Thymus (tissue), 11 donors: ENCODE data around the gene TBC1D14. TPM values are rescaled to one million over a fixed set of nuclear protein-coding genes. Genes with fewer than 3 reads are reported as not detected.

Experiments used
- DNase-seq, 9 donors: peaks; one replicate each; pipeline ENCODE4 v3.0.0-alpha.2; 2013; ENCODE audit warnings: low spot score in 9 of 9, low read depth in 6 of 9, missing footprints in 1 of 9
- H3K27ac ChIP-seq, 2 donors: one replicate each; pipeline ENCODE4 v1.5.1; 2013; ENCODE audit warnings: control low read depth in 1 of 2, low read depth in 1 of 2, low read length in 1 of 2, mild to moderate bottlenecking in 1 of 2, moderate library complexity in 1 of 2
- H3K27me3 ChIP-seq, 2 donors: one replicate each; pipeline ENCODE4 v1.5.1; 2013; ENCODE audit warnings: low read length in 1 of 2; ENCODE audit not compliant: control insufficient read depth in 2 of 2, insufficient read depth in 1 of 2
- H3K36me3 ChIP-seq, 2 donors: one replicate each; pipeline ENCODE4 v1.5.1; 2013; ENCODE audit warnings: low read length in 1 of 2, mild to moderate bottlenecking in 1 of 2, moderate library complexity in 1 of 2; ENCODE audit not compliant: control insufficient read depth in 2 of 2, insufficient read depth in 2 of 2
- H3K4me1 ChIP-seq, 2 donors: one replicate each; pipeline ENCODE4 v1.5.1; 2013; ENCODE audit warnings: low read length in 2 of 2; ENCODE audit not compliant: control insufficient read depth in 2 of 2, insufficient read depth in 2 of 2
- H3K4me3 ChIP-seq, 2 donors: one replicate each; pipeline ENCODE4 v1.5.1; 2013; ENCODE audit warnings: low read length in 2 of 2, control low read depth in 1 of 2, mild to moderate bottlenecking in 1 of 2
- H3K9me3 ChIP-seq, 2 donors: one replicate each; pipeline ENCODE4 v1.5.1; 2013; ENCODE audit warnings: low read length in 1 of 2, mild to moderate bottlenecking in 1 of 2; ENCODE audit not compliant: control insufficient read depth in 2 of 2, insufficient read depth in 1 of 2
- WGBS: extraction: QIAGEN DNeasy Blood & Tissue Kit; methylation state at CpG from one replicate; pipeline ENCODE4 v1.1.7; 2013; 5-methylcytosine and 5-hydroxymethylcytosine counted together
- polyA plus RNA-seq: library from polyadenylated mRNA; stranded (reverse); fragments of 200-250 nt; gene quantifications from one replicate; pipeline ENCODE4 v1.2.3, GENCODE V29; 2013
- total RNA-seq: library from RNA; stranded (reverse); fragments of 120-200 nt; gene quantifications from one replicate; pipeline ENCODE4 v1.2.4, GENCODE V29; 2013
- donor health status: healthy.

Gene TBC1D14
- total and polyA plus RNA-seq, 2 donors, result 28.4 to 59.6 TPM

GRCh38 chr4:6877067-6877466 is 32.6 kb upstream of the TBC1D14 start:
- H3K9me3 ChIP-seq, result no peaks in the 10 kb centered on the region
- no peak overlapping the region for H3K27ac ChIP-seq
- H3K36me3 ChIP-seq, result peaks cover 75 to 83% of the 10 kb centered on the region in 2 donors
- WGBS, result over 99% methylated on average over 14 of the region's 14 CpGs
- peaks cover 0 to 3% of the 10 kb centered on the region in 2 donors for H3K4me1 ChIP-seq
- no peak for DNase-seq
- no peaks in the 10 kb centered on the region for H3K27me3 ChIP-seq
- H3K4me3 ChIP-seq, result no peak overlapping the region

GRCh38 chr4:6878451-6879059 is 31.1 kb upstream of the TBC1D14 start:
- H3K27me3 ChIP-seq, result no peaks in the 10 kb centered on the region
- no peak for DNase-seq
- WGBS, result 88% methylated on average over 11 of the region's 11 CpGs
- H3K4me3 ChIP-seq, result no peak overlapping the region
- H3K9me3 ChIP-seq, result no peaks in the 10 kb centered on the region
- peaks cover 73 to 84% of the 10 kb centered on the region in 2 donors for H3K36me3 ChIP-seq
- H3K4me1 ChIP-seq, result peaks cover 0 to 3% of the 10 kb centered on the region in 2 donors
- no peak overlapping the region for H3K27ac ChIP-seq

GRCh38 chr4:6880691-6881090 is 28.9 kb upstream of the TBC1D14 start:
- no peak overlapping the region for H3K4me3 ChIP-seq
- H3K36me3 ChIP-seq, result peaks cover 63 to 69% of the 10 kb centered on the region in 2 donors
- no peak overlapping the region for H3K27ac ChIP-seq
- WGBS, result 98% methylated on average over 7 of the region's 7 CpGs
- no peak for DNase-seq
- H3K4me1 ChIP-seq, result peaks cover 0 to 3% of the 10 kb centered on the region in 2 donors
- H3K27me3 ChIP-seq, result no peaks in the 10 kb centered on the region
- no peaks in the 10 kb centered on the region for H3K9me3 ChIP-seq

GRCh38 chr4:6881908-6882307 is 27.7 kb upstream of the TBC1D14 start:
- no peak for DNase-seq
- H3K27me3 ChIP-seq, result no peaks in the 10 kb centered on the region
- H3K36me3 ChIP-seq, result peaks cover 51 to 58% of the 10 kb centered on the region in 2 donors
- H3K4me3 ChIP-seq, result no peak overlapping the region
- 97% methylated on average over 16 of the region's 16 CpGs for WGBS
- no peak overlapping the region for H3K27ac ChIP-seq
- no peaks in the 10 kb centered on the region for H3K9me3 ChIP-seq
- peaks cover 0 to 6% of the 10 kb centered on the region in 2 donors for H3K4me1 ChIP-seq

GRCh38 chr4:6884341-6884870 is 25.2 kb upstream of the TBC1D14 start:
- peaks cover 32 to 37% of the 10 kb centered on the region in 2 donors for H3K36me3 ChIP-seq
- H3K4me1 ChIP-seq, result peaks cover 0 to 6% of the 10 kb centered on the region in 2 donors
- 97% methylated on average over 3 of the region's 3 CpGs for WGBS
- no peak for DNase-seq
- no peak overlapping the region for H3K4me3 ChIP-seq
- no peak overlapping the region for H3K27ac ChIP-seq
- H3K27me3 ChIP-seq, result no peaks in the 10 kb centered on the region
- peaks cover 0 to 15% of the 10 kb centered on the region in 2 donors for H3K9me3 ChIP-seq

- Histone ChIP-seq H3K27ac (no peak overlapping the region), H3K36me3 (peaks cover 26 to 28% of the 10 kb centered on the region in 2 donors), H3K4me1 (peaks cover 0 to 6% of the 10 kb centered on the region in 2 donors), H3K4me3 (no peak overlapping the region), H3K27me3 (no peaks in the 10 kb centered on the region), H3K9me3 (peaks cover 4 to 29% of the 10 kb centered on the region in 2 donors)
- no peak for DNase-seq
- 66% methylated on average over 15 of the region's 15 CpGs for WGBS
Measured at GRCh38 chr4:6885953-6886557, 23.6 kb upstream of the TBC1D14 start.

- DNase-seq, result no peak
- 93% methylated on average over 10 of the region's 10 CpGs for WGBS
- peaks cover 18 to 19% of the 10 kb centered on the region in 2 donors for H3K36me3 ChIP-seq
- H3K4me1 ChIP-seq, result peaks cover 2 to 10% of the 10 kb centered on the region in 2 donors
- no peak overlapping the region for H3K27ac ChIP-seq
- H3K4me3 ChIP-seq, result no peak overlapping the region
- no peaks in the 10 kb centered on the region for H3K27me3 ChIP-seq
- H3K9me3 ChIP-seq, result peaks cover 4 to 29% of the 10 kb centered on the region in 2 donors
Measured at GRCh38 chr4:6886886-6887285, 22.7 kb upstream of the TBC1D14 start.

- H3K36me3 ChIP-seq, result peaks cover 10 to 11% of the 10 kb centered on the region in 2 donors
- 59% methylated on average over 21 of the region's 21 CpGs for whole genome bisulfite sequencing
- no peak overlapping the region for H3K27ac ChIP-seq
- no peak for DNase-seq
- no peak overlapping the region for H3K4me3 ChIP-seq
- no peaks in the 10 kb centered on the region for H3K27me3 ChIP-seq
- H3K9me3 ChIP-seq, result peaks cover 4 to 33% of the 10 kb centered on the region in 2 donors
- peaks cover 6 to 19% of the 10 kb centered on the region in 2 donors for H3K4me1 ChIP-seq
Measured at GRCh38 chr4:6887591-6888371, 21.8 kb upstream of the TBC1D14 start.
